K562 (cell line): Measurements from ENCODE around the gene ZNF726.

Experiments
- POLR2A ChIP-seq: fragments of 450-650 bp; conservative IDR thresholded peaks from 2 replicates; pipeline ENCODE4 v1.6.1; 2016
- TRIM24 ChIP-seq, 2 experiments: fragments of 450-650 bp; IDR thresholded peaks; 2 replicates each; pipeline ENCODE4 v1.6.1; 2016
- ZBTB2 ChIP-seq: fragments of 450-650 bp; IDR thresholded peaks from 2 replicates; pipeline ENCODE4 v1.6.1; 2016; ENCODE audit warnings: antibody characterized with exemption

- TF ChIP-seq ZBTB2 (no peak), POLR2A (no peak), TRIM24 (IDR thresholded peaks at IDR 0.05) (no peak)
Measured at GRCh38 chr19:23949611-23950010, 34.9 kb downstream of the ZNF726 start.
